WTC11 (cell line): Measurements from ENCODE around the gene VDR. TPM values are rescaled to one million over a fixed set of nuclear protein-coding genes. Genes with fewer than 3 reads are reported as not detected.
A peak's percentile ranks its signal among the peaks of the same experiment; 100 is the strongest.

Experiments
- ATAC-seq: fragments of 200-7000 bp; cut with Tn5 transposase; 2 replicates; pipeline ENCODE4 v1.10.0; 2021; ENCODE audit warnings: mild to moderate bottlenecking, moderate library complexity
- CTCF ChIA-PET: fragments of 300-600 bp; sonication (Branson Sonifier 250); formaldehyde crosslinking; loops from one replicate; lab custom pipeline; 2021; ENCODE audit warnings: antibody characterized with exemption; lab: Charles Lee
- POLR2A ChIA-PET: fragments of 350-600 bp; sonication (Branson Sonifier 250); formaldehyde crosslinking; loops from one replicate; lab custom pipeline; 2021; ENCODE audit warnings: antibody characterized with exemption; lab: Charles Lee
- DNase-seq: peaks from one replicate; pipeline ENCODE4 v3.0.0; 2021; ENCODE audit warnings: low spot score
- H3K27ac Mint-ChIP-seq: 2 replicates; pipeline ENCODE4 v1.8.0; 2021; ENCODE audit warnings: mixed read lengths
- H3K27me3 Mint-ChIP-seq: 2 replicates; pipeline ENCODE4 v1.8.0; 2021; ENCODE audit warnings: low read depth, mild to moderate bottlenecking, moderate library complexity, mixed read lengths
- H3K36me3 Mint-ChIP-seq: 2 replicates; pipeline ENCODE4 v1.8.0; 2021; ENCODE audit warnings: mixed read lengths
- H3K4me1 Mint-ChIP-seq: 2 replicates; pipeline ENCODE4 v1.8.0; 2022; ENCODE audit warnings: mixed read lengths
- H3K4me3 Mint-ChIP-seq: 2 replicates; pipeline ENCODE4 v1.8.0; 2021; ENCODE audit warnings: mild to moderate bottlenecking, moderate library complexity, mixed read lengths
- H3K9me3 Mint-ChIP-seq: 2 replicates; pipeline ENCODE4 v1.8.0; 2021; ENCODE audit warnings: mixed read lengths
- ATF2 ChIP-seq: sonication (generic); formaldehyde crosslinking; IDR thresholded peaks from 2 replicates; pipeline ENCODE4 v1.8.1; 2022; ENCODE audit warnings: low read depth, missing genetic modification reagents, borderline replicate concordance
- CTCF ChIP-seq: fragments of 200-600 bp; IDR thresholded peaks from 2 replicates; pipeline ENCODE4 v1.8.0; 2022; ENCODE audit warnings: antibody characterized with exemption
- E2F5 ChIP-seq: sonication (generic); formaldehyde crosslinking; IDR thresholded peaks from 2 replicates; pipeline ENCODE4 v1.8.1; 2022; ENCODE audit warnings: mild to moderate bottlenecking, moderate library complexity, missing genetic modification reagents
- EMX1 ChIP-seq: fragments of 250-450 bp; sonication (Bioruptor Pico); IDR thresholded peaks from 2 replicates; pipeline ENCODE4 v1.8.0; 2021; ENCODE audit warnings: mild to moderate bottlenecking
- ETV6 ChIP-seq: sonication (generic); formaldehyde crosslinking; IDR thresholded peaks from 2 replicates; pipeline ENCODE4 v1.8.1; 2022; ENCODE audit warnings: mild to moderate bottlenecking, missing genetic modification reagents
- FOXK1 ChIP-seq: sonication (generic); formaldehyde crosslinking; IDR thresholded peaks from 2 replicates; pipeline ENCODE4 v1.8.0; 2022; ENCODE audit warnings: mild to moderate bottlenecking, moderate library complexity, missing genetic modification reagents
- KAT7 ChIP-seq: sonication (generic); formaldehyde crosslinking; IDR thresholded peaks from 2 replicates; pipeline ENCODE4 v1.8.1; 2023; ENCODE audit warnings: missing genetic modification reagents, mild to moderate bottlenecking, borderline replicate concordance
- MYBL2 ChIP-seq: sonication (generic); formaldehyde crosslinking; IDR thresholded peaks from 2 replicates; pipeline ENCODE4 v1.8.1; 2023; ENCODE audit warnings: mild to moderate bottlenecking, moderate library complexity, missing genetic modification reagents
- NR2C2 ChIP-seq: sonication (generic); formaldehyde crosslinking; IDR thresholded peaks from 2 replicates; pipeline ENCODE4 v1.8.0; 2022; ENCODE audit warnings: mild to moderate bottlenecking, missing genetic modification reagents
- PRRX2 ChIP-seq: fragments of 250-450 bp; sonication (Bioruptor Pico); IDR thresholded peaks from 2 replicates; pipeline ENCODE4 v1.8.0; 2021; ENCODE audit warnings: mild to moderate bottlenecking
- RELA ChIP-seq: sonication (generic); formaldehyde crosslinking; IDR thresholded peaks from 2 replicates; pipeline ENCODE4 v1.8.1; 2022; ENCODE audit warnings: missing genetic modification reagents, mild to moderate bottlenecking, borderline replicate concordance
- SMAD3 ChIP-seq: sonication (generic); formaldehyde crosslinking; IDR thresholded peaks from 2 replicates; pipeline ENCODE4 v1.8.0; 2022; ENCODE audit warnings: missing genetic modification reagents, mild to moderate bottlenecking, borderline replicate concordance
- SMAD4 ChIP-seq: sonication (generic); formaldehyde crosslinking; IDR thresholded peaks from 2 replicates; pipeline ENCODE4 v1.8.0; 2022; ENCODE audit warnings: mild to moderate bottlenecking, missing genetic modification reagents
- SP1 ChIP-seq: sonication (generic); formaldehyde crosslinking; conservative IDR thresholded peaks from 2 replicates; pipeline ENCODE4 v1.8.1; 2022; ENCODE audit warnings: missing genetic modification reagents
- STAT6 ChIP-seq: sonication (generic); formaldehyde crosslinking; conservative IDR thresholded peaks from 2 replicates; pipeline ENCODE4 v1.8.1; 2023; ENCODE audit warnings: mild to moderate bottlenecking, low read depth, missing genetic modification reagents, moderate library complexity
- TEAD4 ChIP-seq: sonication (generic); formaldehyde crosslinking; IDR thresholded peaks from 2 replicates; pipeline ENCODE4 v1.8.0; 2022; ENCODE audit warnings: mild to moderate bottlenecking, missing genetic modification reagents
- USF1 ChIP-seq: sonication (generic); formaldehyde crosslinking; IDR thresholded peaks from 2 replicates; pipeline ENCODE4 v1.8.0; 2022; ENCODE audit warnings: mild to moderate bottlenecking, missing genetic modification reagents
- ZNF232 ChIP-seq: sonication (generic); formaldehyde crosslinking; IDR thresholded peaks from 2 replicates; pipeline ENCODE4 v1.8.0; 2022; ENCODE audit warnings: mild to moderate bottlenecking, missing genetic modification reagents
- ZNF396 ChIP-seq: fragments of 250-450 bp; sonication (Bioruptor Pico); IDR thresholded peaks from 2 replicates; pipeline ENCODE4 v1.8.0; 2021; ENCODE audit warnings: mild to moderate bottlenecking, moderate library complexity, borderline replicate concordance
- ZNF423 ChIP-seq: fragments of 250-450 bp; sonication (Bioruptor Pico); IDR thresholded peaks from 2 replicates; pipeline ENCODE4 v2.1.2; 2022; ENCODE audit warnings: mild to moderate bottlenecking, moderate library complexity
- ZNF425 ChIP-seq: fragments of 250-450 bp; sonication (Bioruptor Pico); conservative IDR thresholded peaks from 2 replicates; pipeline ENCODE4 v1.9.0; 2021; ENCODE audit warnings: mild to moderate bottlenecking
- total RNA-seq: library from RNA; stranded (reverse); gene quantifications from 3 replicates; pipeline ENCODE4 v1.2.3, GENCODE V29; 2021
- TF ChIP-seq, protein P1 (sequence below): sonication (generic); formaldehyde crosslinking; IDR thresholded peaks from 2 replicates; pipeline ENCODE4 v1.8.0; 2023; ENCODE audit warnings: mild to moderate bottlenecking, missing genetic modification reagents
- TF ChIP-seq, protein P2 (sequence below): sonication (generic); formaldehyde crosslinking; IDR thresholded peaks from 2 replicates; pipeline ENCODE4 v1.8.1; 2022; ENCODE audit warnings: low read depth, mild to moderate bottlenecking, moderate library complexity, missing genetic modification reagents, borderline replicate concordance

Gene VDR
- total RNA-seq, 1 experiment from 2014 or later: 1.3 TPM

GRCh38 chr12:47812797-47813510 lies 91.8 kb downstream of the VDR start:
- no peaks in the 10 kb centered on the region for H3K27me3 Mint-ChIP-seq
- CTCF ChIA-PET: interaction anchor here (0.6 to 8.8 kb wide), 19 partner anchors 8 to 154 kb away, joined by 3 to 99 read pairs (median 4); partner anchors contain the start of gene VDR
- no peaks in the 10 kb centered on the region; the same call in 1 of the 2 replicates for H3K36me3 Mint-ChIP-seq
- peak overlapping the region; percentile 60 for H3K4me3 Mint-ChIP-seq
- H3K4me1 Mint-ChIP-seq: peaks cover 83% of the 10 kb centered on the region
- DNase-seq: peak; percentile 87
- peak overlapping the region; percentile 98 for H3K27ac Mint-ChIP-seq
- peak; percentile 68 for ATAC-seq
- POLR2A ChIA-PET: interaction anchor here (0.6 to 2.7 kb wide), 9 partner anchors 13 to 370 kb away, joined by 3 to 14 read pairs (median 4); partner anchors contain the start of genes CCDC184 and COL2A1
- no peaks in the 10 kb centered on the region for H3K9me3 Mint-ChIP-seq
- TF ChIP-seq STAT6 (no peak), KAT7 (CRISPR knock-in tag) (no peak), FOXK1 (peak; percentile 38; the same call in 1 of the 2 replicates), E2F5 (CRISPR knock-in tag) (peak; percentile 53; the same call in 1 of the 2 replicates), ZNF232 (CRISPR knock-in tag) (0 out of 2 replicates have a peak, but pooled peaks have one; percentile 29), SMAD4 (CRISPR knock-in tag) (no peak), ZNF425 (CRISPR knock-in tag) (no peak), TEAD4 (no peak), RELA (CRISPR knock-in tag) (no peak), ZNF423 (CRISPR knock-in tag) (no peak), SMAD3 (CRISPR knock-in tag) (no peak), NR2C2 (no peak), ZNF396 (no peak), PRRX2 (CRISPR knock-in tag) (no peak), ETV6 (CRISPR knock-in tag) (no peak), USF1 (CRISPR knock-in tag) (no peak), EMX1 (CRISPR knock-in tag) (no peak), CTCF (no peak), SP1 (peak; percentile 55; the same call in 1 of the 2 replicates), ATF2 (CRISPR knock-in tag) (no peak), MYBL2 (peak; percentile 65; the same call in 1 of the 2 replicates)
- TF ChIP-seq, protein P1, sequence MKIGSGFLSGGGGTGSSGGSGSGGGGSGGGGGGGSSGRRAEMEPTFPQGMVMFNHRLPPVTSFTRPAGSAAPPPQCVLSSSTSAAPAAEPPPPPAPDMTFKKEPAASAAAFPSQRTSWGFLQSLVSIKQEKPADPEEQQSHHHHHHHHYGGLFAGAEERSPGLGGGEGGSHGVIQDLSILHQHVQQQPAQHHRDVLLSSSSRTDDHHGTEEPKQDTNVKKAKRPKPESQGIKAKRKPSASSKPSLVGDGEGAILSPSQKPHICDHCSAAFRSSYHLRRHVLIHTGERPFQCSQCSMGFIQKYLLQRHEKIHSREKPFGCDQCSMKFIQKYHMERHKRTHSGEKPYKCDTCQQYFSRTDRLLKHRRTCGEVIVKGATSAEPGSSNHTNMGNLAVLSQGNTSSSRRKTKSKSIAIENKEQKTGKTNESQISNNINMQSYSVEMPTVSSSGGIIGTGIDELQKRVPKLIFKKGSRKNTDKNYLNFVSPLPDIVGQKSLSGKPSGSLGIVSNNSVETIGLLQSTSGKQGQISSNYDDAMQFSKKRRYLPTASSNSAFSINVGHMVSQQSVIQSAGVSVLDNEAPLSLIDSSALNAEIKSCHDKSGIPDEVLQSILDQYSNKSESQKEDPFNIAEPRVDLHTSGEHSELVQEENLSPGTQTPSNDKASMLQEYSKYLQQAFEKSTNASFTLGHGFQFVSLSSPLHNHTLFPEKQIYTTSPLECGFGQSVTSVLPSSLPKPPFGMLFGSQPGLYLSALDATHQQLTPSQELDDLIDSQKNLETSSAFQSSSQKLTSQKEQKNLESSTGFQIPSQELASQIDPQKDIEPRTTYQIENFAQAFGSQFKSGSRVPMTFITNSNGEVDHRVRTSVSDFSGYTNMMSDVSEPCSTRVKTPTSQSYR (CRISPR knock-in tag): peak; percentile 64; the same call in 1 of the 2 replicates
- TF ChIP-seq, protein P2, sequence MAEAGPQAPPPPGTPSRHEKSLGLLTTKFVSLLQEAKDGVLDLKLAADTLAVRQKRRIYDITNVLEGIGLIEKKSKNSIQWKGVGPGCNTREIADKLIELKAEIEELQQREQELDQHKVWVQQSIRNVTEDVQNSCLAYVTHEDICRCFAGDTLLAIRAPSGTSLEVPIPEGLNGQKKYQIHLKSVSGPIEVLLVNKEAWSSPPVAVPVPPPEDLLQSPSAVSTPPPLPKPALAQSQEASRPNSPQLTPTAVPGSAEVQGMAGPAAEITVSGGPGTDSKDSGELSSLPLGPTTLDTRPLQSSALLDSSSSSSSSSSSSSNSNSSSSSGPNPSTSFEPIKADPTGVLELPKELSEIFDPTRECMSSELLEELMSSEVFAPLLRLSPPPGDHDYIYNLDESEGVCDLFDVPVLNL (CRISPR knock-in tag): no peak
